Kidney (tissue), 14 donors: ENCODE results near the gene ASTN2. TPM values are rescaled to one million over a fixed set of nuclear protein-coding genes. Genes with fewer than 3 reads are reported as not detected.

Experiments
- DNase-seq, 5 donors: peaks; one replicate each; pipeline ENCODE4 v3.0.0-alpha.2; 2013 to 2020
- FAIRE-seq: peaks from 2 replicates; lab custom pipeline; 2012; peaks lifted over from hg19 to GRCh38; lab: Jason Lieb, UNC
- H3K27ac ChIP-seq, 2 donors: one replicate each; pipeline ENCODE4 v1.7.0; 2013; ENCODE audit warnings: low read depth in 2 of 2, low read length in 2 of 2, inconsistent platforms in 1 of 2
- H3K27me3 ChIP-seq: one replicate; pipeline ENCODE4 v1.7.1; 2013; ENCODE audit warnings: low read length, inconsistent platforms; ENCODE audit not compliant: control insufficient read depth, insufficient read depth
- H3K36me3 ChIP-seq, 3 donors: one replicate each; pipeline versions ENCODE4 v1.7.0 to v1.7.1; 2013; ENCODE audit warnings: low read length in 3 of 3, control low read depth in 1 of 3, inconsistent platforms in 1 of 3; ENCODE audit not compliant: insufficient read depth in 3 of 3, control insufficient read depth in 2 of 3
- H3K4me1 ChIP-seq, 3 donors: one replicate each; pipeline versions ENCODE4 v1.7.0 to v1.7.1; 2013; ENCODE audit warnings: low read length in 3 of 3, inconsistent platforms in 1 of 3, low read depth in 1 of 3; ENCODE audit not compliant: control insufficient read depth in 2 of 3, insufficient read depth in 2 of 3
- H3K4me3 ChIP-seq, 3 donors: one replicate each; pipeline versions ENCODE4 v1.7.0 to v1.8.1; 2013; ENCODE audit warnings: low read length in 3 of 3, control low read depth in 1 of 3, inconsistent platforms in 1 of 3
- H3K9ac ChIP-seq, 3 donors: one replicate each; pipeline versions ENCODE4 v1.7.0 to v1.7.1; 2013; ENCODE audit warnings: low read length in 3 of 3, control low read depth in 1 of 3, inconsistent platforms in 1 of 3
- H3K9me3 ChIP-seq, 3 donors: one replicate each; pipeline versions ENCODE4 v1.7.0 to v1.7.1; 2013; ENCODE audit warnings: low read length in 3 of 3, control low read depth in 1 of 3, inconsistent platforms in 1 of 3; ENCODE audit not compliant: control insufficient read depth in 2 of 3, insufficient read depth in 1 of 3
- intact Hi-C: fragments of 100-400 bp; cut with DNase I; formaldehyde crosslinking; loops from one replicate; pipeline ENCODE4 v1.11.1; 2022
- polyA plus RNA-seq: library from polyadenylated mRNA; stranded (reverse); fragments of 350-450 nt; fragmentation: Illumina TruSeq; extraction: RNeasy Lipid Tissue Mini Kit (QIAGEN cat#74804); gene quantifications from one replicate; pipeline ENCODE4 v1.2.3, GENCODE V29; 2014; ENCODE audit warnings: low read depth, low replicate concordance; ENCODE audit not compliant: insufficient read depth
- total RNA-seq: library from RNA; stranded (reverse); fragmentation: NEBNext Ultra II Directional; extraction: Animal tissue kit (Norgen Biotek cat#: 25700); gene quantifications from one replicate; pipeline ENCODE4 v1.2.1, GENCODE V29; 2021
- TF ChIP-seq, protein P1 (sequence below): IDR thresholded peaks from 3 replicates; pipeline ENCODE4 v1.5.1; 2012; ENCODE audit warnings: mild to moderate bottlenecking, moderate library complexity, borderline replicate concordance; ENCODE audit not compliant: insufficient read depth; ENCODE audit errors: extremely low read depth
- donor health status: control.
- donor health status: control.
- donor health status: control.
- donor health status: control.
- donor health status: control.
- donor health status: DM: yes; HTN: yes; CAD: no.
- donor health status: Normal renal cell carcinoma (clear cell type).

The ASTN2 gene
- total and polyA plus RNA-seq, 2 donors from 2014 or later = 7.6 to 11.5 TPM

DNA sequence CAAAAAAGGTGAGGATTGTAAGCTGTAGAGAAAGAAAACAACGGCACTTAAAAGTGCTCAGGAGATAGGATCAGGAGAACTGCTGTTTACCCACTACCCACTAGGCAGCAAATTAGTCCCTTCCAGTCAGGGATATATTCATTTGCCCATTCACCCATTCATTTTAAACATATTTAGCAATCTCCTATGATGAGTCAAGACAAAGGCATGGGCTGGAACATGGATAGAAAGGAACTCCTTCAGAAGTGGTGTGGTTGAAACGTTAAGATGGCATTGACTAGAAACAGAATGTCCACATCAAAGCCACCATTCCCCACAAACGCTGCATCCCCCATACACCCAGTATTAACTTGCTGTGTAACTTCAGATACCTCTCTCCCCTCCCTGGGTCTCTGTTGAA, 225.7 kb downstream of the ASTN2 start:
- H3K36me3 ChIP-seq = no peaks in the 10 kb centered on the region
- H3K4me1 ChIP-seq = no peaks in the 10 kb centered on the region
- DNase-seq = no peak
- H3K27ac ChIP-seq = no peak overlapping the region
- no peaks in the 10 kb centered on the region for H3K9me3 ChIP-seq
- TF ChIP-seq, protein P1, sequence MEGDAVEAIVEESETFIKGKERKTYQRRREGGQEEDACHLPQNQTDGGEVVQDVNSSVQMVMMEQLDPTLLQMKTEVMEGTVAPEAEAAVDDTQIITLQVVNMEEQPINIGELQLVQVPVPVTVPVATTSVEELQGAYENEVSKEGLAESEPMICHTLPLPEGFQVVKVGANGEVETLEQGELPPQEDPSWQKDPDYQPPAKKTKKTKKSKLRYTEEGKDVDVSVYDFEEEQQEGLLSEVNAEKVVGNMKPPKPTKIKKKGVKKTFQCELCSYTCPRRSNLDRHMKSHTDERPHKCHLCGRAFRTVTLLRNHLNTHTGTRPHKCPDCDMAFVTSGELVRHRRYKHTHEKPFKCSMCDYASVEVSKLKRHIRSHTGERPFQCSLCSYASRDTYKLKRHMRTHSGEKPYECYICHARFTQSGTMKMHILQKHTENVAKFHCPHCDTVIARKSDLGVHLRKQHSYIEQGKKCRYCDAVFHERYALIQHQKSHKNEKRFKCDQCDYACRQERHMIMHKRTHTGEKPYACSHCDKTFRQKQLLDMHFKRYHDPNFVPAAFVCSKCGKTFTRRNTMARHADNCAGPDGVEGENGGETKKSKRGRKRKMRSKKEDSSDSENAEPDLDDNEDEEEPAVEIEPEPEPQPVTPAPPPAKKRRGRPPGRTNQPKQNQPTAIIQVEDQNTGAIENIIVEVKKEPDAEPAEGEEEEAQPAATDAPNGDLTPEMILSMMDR = no peak
- no peak overlapping the region for H3K9ac ChIP-seq
- no peaks in the 10 kb centered on the region for H3K27me3 ChIP-seq
- no peak overlapping the region for H3K4me3 ChIP-seq
- FAIRE-seq = no peak
- intact Hi-C loops = no loop called here

DNA sequence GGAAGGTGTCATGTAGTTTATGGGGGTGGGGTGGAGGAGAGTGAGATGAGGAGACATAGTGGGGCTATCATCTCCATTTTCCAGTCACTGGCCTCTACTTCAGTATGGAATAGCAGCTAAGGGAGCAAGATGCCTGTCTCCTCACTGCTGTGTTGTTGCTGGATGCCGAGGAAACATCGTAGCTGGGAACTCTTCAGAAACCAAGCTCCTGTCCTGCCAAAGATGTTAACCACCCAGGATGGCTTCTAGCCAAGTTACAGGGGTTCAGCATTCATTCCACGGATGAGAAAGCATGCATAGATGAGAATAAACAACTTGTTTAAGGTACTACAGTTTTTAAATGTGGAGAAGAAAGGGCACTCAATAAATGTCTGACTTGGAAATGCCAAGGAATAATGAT, 226.5 kb downstream of the ASTN2 start:
- intact Hi-C loops = no loop called here
- H3K27me3 ChIP-seq = no peaks in the 10 kb centered on the region
- FAIRE-seq = no peak

DNA sequence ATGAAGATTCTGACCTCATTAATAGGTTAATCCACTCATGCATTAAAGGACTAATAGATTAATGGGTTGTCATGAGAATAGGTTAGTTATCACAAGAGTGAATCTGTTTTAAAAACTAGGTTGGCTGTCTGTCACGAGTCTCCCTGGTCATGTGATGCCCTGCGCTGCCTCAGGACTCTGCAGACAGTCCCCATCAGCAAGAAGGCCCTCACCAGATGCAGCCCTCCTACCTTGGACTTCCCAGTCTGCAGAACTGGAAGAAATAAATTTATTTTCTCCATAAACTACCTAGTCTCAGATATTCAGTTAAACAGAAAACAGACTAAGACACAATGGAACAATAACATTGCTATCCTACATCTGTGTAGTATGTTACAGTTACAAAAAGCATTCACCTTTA, 227.4 kb downstream of the ASTN2 start:
- H3K27me3 ChIP-seq = no peaks in the 10 kb centered on the region
- TF ChIP-seq, protein P1 = no peak
- no peaks in the 10 kb centered on the region for H3K4me1 ChIP-seq
- H3K36me3 ChIP-seq = no peaks in the 10 kb centered on the region
- H3K4me3 ChIP-seq = no peak overlapping the region
- no peak overlapping the region for H3K27ac ChIP-seq
- intact Hi-C loops = no loop called here
- no peak for FAIRE-seq
- no peaks in the 10 kb centered on the region for H3K9me3 ChIP-seq
- no peak overlapping the region for H3K9ac ChIP-seq
- DNase-seq = no peak

More for the DNA sequence above, 226.5 kb downstream of the ASTN2 start:
- Histone ChIP-seq H3K27ac (no peak overlapping the region), H3K4me1 (no peaks in the 10 kb centered on the region), H3K9ac (no peak overlapping the region), H3K36me3 (no peaks in the 10 kb centered on the region), H3K4me3 (no peak overlapping the region), H3K9me3 (no peaks in the 10 kb centered on the region)
- TF ChIP-seq, protein P1 = no peak
- no peak for DNase-seq

DNA sequence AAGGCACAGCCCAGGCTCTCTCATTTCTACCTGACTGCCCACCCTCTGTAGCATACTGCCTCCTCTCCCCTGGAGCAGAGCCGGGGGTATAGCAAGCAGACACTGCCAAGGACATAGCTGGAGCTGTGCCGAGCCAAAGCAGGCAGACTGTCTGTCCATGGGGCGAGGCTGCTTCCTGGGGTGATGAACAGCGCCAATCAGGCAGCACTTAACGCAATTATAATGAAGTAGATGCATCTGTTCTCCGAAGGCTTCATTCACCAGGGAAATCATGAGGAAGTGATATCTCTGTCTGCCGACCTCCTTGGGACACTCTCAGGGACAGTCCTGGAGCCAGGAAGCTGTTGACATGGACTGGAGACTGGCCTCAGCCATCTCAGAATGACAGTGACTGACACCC, 230.7 kb downstream of the ASTN2 start:
- no peak overlapping the region for H3K4me3 ChIP-seq
- TF ChIP-seq, protein P1 = no peak
- H3K9ac ChIP-seq = no peak overlapping the region
- no peak for FAIRE-seq
- intact Hi-C loops = no loop called here
- no peak for DNase-seq
- H3K9me3 ChIP-seq = peaks cover 0 to 9% (median 9%) of the 10 kb centered on the region in 3 donors
- H3K4me1 ChIP-seq = no peaks in the 10 kb centered on the region
- H3K27me3 ChIP-seq = no peaks in the 10 kb centered on the region
- no peaks in the 10 kb centered on the region for H3K36me3 ChIP-seq
- H3K27ac ChIP-seq = no peak overlapping the region
